DND-41 (cell line): Measurements from ENCODE around the gene ST7.

Source experiments
- CTCF ChIP-seq: IDR thresholded peaks from 2 replicates; pipeline ENCODE4 v1.5.1; 2012; ENCODE audit warnings: borderline replicate concordance, low read length, moderate library complexity, mild to moderate bottlenecking; ENCODE audit not compliant: poor library complexity, severe bottlenecking; ENCODE audit errors: extremely low read depth
- EZH2 ChIP-seq: IDR thresholded peaks from 3 replicates; pipeline ENCODE4 v1.6.1; 2012; ENCODE audit warnings: borderline replicate concordance, low read depth, mild to moderate bottlenecking, moderate library complexity, low read length, inconsistent platforms; ENCODE audit not compliant: severe bottlenecking

- TF ChIP-seq CTCF (no peak), EZH2 (no peak)
Measured at GRCh38 chr7:117008118-117008885, 55.0 kb downstream of the ST7 start.
